ENCODE results near the gene PRR23B.
"Not testable (repeated sequence)": the region's sequence is repeated elsewhere in the genome, so short reads cannot be mapped to it uniquely, and the experiment has no call there.

PRR23B gene

DNA sequence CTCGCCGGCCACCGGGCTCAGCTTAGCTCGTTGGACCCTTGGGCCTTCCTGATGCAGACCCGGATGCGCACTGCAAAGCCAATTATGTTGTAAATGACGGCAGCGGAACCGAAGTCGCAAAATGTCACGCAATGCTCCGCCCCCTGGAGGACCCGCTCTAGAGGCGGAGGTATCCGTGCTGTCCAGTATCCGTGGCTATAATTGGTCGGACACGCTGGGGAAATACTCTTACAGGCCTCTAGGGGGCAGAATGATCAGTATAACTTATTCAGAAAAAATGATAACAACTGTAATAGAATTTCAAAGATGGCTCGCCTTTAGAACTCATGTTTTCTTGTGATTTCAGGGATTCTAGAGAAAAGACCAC lies at the start of gene PRR23B:
TSS of gene PRR23B (minus strand) at position 59 of the 367 bp plus-strand sequence. CDS start 265 bp downstream, outside the sequence.
- no peak for DNase-seq (ENCODE audit: low read depth)

DNA sequence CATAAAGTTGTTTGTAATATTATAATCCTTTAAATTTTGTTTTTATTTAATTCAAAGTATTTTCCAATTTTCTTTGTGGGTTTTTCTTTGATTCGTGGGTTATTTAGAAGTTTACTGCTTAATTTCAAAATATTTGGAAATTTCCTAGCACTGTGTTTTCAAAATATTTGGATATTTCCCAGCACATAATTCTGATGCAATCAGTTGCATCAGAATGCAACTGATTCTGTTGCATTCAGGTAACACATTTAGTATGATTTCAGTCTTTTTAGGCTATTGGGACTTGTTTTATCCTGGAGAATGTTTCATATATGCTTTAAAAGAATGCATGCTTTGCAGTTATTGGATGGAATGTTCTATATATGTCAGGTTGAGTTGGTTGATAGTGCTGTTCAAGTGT lies 42.2 kb upstream of the PRR23B start:
- DNase-seq (ENCODE audit: low read depth): no peak

GRCh38 chr3:139052802-139053600 lies 32.3 kb upstream of the PRR23B start:
- no peak for DNase-seq (ENCODE audit: low read depth)

DNA sequence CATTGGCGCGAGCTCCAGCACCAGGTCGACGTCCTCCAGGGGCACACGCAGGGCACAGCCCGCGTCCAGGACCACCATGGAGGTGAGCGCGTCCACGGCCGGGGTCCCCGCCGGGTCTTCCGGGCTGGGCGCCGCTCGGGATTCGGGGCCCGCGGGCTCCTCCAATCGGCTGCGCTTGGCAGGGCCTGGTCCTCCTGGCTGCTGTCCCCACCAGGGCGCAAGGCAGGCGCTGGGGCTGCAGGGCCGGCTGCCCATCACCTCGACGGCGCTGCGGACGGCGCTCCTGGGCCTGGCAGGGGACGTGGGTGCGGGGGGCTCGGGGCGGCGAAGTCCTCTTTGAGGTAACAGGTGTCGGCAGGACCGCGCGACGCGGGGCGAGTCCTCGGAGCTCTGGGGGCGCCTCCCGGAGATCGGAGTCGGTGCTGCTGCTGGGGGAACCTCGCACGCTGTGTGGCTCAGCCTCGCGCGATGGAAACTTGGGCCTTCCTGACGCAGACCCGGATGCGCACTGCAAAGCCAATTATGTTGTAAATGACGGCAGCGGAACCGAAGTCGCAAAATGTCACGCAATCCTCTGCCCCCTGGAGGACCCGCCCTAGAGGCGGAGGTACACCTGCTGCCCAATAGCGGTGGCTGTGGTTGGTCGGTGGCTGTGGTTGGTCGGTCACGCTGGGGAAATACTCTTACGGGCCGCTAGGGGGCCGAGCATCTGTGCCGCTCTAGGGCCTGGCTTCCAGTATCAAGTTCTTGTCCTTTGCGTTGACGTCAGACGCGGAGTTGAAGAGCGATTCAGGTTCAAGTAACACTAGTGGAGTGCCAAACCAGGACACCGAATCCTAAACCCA lies 23.9 kb upstream of the PRR23B start, which contains the start of gene PRR23C:
TSS of gene PRR23C (minus strand) at position 527 of the 845 bp plus-strand sequence. CDS start at position 255, 272 bp downstream.
- DNase-seq (ENCODE audit: low read depth): no peak

DNA sequence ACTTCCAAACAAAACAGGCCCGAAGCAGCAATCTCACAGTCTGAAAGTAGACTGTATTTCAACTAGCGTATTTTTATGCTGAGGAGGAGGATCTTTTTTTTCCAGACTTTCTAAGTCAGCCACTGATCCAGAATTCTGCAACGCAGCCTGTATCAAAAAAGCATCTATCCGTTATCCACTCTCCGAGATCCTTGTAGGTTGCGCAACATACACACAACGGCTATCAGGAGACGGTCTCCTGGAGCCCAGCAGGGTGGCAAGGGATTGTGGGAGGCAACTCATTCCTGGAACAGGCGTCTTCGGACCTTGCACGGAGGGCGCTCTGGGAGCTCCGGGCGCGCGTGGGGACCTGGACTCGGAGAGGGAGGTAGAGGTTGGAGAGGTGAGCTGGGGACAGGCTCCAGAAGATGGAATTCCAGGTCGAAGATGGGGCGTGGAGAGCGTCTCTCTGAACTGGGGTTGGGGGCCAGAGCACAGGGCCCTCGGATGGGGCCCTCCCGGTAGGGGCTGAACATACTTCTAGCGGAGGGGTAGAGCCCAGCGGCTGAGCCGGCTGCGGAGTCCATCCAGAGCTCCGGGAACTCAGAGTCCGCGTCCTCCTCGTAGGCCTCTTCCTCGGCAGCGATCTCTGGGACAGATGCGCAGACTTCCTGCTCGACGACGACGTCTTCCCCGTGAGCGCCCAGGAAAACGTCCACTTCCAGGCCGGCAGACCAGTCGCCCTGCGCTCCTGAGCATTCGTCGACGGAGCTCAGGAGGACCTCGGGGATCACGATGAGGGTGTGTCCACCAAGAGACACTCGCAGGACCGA lies 23.0 kb upstream of the PRR23B start:
- no peak for DNase-seq (ENCODE audit: low read depth)

DNA sequence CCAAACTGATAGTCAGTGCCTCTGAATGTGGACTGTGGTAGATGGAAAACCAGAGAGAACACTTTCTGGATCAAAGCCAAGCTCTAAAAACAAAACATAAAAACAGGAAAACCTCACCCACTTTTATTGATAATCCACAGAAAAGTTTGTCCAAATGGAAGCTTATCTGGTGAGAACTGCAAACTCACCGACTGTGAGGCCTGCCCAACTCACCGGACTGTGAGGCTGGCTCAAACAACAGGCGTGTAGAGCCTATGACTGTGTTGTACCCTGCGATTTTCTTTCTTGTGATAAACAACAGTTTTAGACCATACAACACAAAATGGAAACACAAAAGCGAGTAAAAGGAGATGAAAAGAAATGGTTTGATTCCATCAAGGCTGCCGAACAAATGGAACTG lies 16.8 kb upstream of the PRR23B start:
- no peak for DNase-seq (ENCODE audit: low read depth)

DNA sequence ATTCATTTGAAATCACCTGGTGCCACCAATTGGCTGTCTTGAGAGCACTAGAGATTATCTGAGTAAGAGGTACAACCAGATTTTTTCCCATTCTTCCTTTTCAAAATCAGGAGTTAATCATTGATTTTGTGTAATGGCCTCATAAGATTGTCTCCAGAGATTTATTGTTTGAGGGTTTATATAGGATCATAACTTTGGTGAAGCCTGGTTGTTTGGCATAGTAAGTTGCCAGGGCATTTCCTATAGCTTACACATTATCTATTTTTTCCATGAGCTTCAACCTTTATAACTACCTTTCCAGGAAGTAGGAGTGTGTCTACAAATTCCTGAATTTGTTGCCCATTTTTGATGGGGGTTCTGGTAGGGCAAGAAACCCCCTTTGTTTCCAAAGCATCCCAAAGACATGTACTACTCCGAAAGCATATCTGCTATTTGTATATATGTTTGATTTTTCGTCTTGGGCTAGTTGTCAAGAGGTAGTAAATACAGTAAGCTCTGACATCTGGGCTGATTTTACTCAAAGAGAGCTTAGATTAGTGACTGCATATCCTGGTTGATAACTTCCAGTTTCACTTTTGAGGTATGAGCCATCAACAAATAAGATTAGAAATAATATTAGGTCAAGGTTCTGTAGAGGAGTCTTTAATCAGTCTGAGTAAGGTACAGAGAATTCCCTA lies 11.7 kb upstream of the PRR23B start:
- no peak for DNase-seq (ENCODE audit: low read depth)

DNA sequence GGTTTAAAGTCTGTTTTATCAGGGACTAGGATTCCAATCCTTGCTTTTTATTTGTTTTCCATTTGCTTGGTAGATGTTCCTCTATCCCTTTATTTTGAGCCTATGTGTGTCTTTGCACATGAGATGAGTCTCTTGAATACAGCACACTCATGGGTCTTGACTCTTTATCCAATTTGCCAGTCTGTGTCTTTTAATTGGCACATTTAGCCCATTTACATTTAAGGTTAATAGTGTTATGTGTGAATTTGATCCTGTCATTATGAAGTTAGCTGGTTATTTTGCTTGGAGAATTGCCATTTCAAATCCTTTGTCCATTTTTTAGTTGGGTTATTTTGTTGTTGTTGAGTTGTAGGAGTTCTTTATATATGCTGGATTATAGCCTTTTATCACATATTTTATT lies 9.8 kb upstream of the PRR23B start:
- not testable (repeated sequence) for DNase-seq (ENCODE audit: low read depth)

DNA sequence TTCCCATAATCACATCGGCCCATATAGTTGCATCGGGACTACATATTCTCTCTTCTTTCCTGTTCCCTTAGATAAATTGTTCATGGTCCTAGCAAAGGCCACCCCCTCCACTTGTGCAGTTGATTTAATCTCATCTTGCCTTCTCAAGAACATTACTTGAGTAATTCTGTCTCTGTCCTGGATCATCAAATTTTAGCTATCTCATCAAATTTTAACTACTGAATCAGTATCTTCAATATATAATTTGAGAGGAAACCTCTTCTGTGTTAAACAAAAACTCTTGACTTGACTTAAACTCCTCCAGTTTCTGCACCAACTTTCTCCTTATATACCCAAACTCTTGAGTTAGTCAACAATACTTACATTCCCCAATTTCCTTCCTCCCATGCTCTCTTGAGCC lies 4.2 kb upstream of the PRR23B start:
- DNase-seq (ENCODE audit: low read depth): no peak

DNA sequence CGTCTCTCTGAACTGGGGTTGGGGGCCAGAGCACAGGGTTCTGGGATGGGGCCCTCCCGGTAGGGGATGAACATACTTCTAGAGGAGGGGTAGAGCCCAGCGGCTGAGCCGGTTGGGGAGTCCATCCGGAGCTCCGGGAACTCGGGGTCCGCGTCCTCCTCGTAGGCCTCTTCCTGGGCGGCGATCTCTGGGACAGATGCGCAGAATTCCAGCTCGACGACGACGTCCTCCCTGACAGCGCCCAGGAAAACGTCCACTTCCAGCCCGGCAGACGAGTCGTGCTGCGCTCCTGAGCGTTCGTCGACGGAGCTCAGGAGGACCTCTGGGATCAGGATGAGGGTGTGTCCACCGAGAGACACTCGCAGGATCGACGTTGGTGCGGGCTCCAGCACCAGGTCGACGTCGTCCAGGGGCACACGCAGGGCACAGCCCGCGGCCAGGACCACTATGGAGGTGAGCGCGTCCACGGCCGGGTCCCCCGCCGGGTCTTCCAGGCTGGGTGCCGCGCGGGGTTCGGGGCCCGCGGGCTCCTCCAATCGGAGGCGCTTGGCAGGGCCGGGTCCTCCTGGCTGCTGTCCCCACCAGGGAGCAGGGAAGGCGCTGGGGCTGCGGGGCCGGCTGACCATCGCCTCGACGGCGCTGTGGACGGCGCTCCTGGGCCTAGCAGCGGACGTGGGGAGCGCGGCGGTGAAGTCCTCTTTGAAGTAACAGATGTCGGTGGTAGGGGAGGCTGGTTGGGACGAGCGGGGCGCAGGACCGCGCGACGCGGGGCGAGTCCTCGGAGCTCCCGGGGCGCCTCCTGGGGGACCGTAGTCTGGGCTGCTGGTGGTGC lies 474 bp downstream of the PRR23B start:
- DNase-seq (ENCODE audit: low read depth): no peak

DNA sequence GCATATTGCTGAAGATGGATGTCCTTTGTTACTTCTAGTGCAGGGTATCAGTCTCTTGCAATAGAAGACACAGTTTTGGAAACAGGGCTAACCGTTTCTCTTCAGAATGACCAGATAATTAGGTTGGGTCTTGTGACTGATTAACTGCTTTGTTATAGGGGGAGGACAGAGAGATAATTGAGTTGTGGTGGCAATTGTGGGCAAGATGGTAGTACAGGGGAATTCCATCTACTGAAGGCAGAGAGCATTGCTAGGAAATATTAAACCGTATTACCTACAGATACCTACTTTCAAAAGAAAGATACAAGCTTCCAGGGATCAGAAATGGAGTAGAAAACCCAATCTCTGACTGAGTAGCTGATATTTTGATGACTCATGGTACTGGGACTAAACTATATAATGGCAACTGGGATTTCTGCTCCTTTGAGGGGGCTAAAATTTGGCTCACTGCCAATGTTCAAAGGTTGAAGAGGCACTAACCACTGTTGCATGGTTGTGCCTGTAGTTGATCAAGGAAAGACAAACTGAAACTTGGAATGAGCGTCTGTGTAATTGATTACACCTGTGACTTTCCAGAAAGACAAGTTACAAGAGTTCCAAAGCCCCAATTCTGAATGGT lies 4.2 kb downstream of the PRR23B start:
- DNase-seq (ENCODE audit: low read depth): no peak

DNA sequence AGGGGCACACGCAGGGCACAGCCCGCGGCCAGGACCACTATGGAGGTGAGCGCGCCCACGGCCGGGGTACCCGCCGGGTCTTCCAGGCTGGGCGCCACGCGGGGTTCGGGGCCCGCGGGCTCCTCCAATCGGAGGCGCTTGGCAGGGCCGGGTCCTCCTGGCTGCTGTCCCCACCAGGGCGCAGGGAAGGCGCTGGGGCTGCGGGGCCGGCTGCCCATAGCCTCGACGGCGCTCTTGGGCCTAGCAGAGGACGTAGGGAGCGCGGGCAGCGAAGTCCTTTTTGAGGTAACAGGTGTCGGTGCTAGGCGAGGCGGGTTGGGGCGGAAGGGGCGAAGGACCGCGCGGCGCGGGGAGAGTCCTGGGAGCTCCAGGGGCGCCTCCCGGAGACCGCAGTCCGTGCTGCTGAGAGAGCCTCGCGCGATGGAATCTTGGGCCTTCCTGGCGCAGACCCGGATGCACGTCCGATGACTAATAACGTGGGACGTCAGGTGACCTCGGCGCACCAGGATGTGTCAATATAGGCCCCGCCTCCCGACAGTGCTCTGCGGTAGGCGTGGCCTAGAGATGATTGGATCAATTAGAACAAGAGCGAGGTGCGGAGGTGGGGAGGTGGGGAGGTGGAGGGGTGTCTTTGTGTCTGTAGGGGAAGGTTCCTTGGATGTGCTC lies 14.5 kb downstream of the PRR23B start, which contains the start of gene PRR23A:
TSS of gene PRR23A (minus strand) at position 218 of the 666 bp plus-strand sequence. CDS start at position 218, 0 bp downstream.
- no peak for DNase-seq (ENCODE audit: low read depth)

DNA sequence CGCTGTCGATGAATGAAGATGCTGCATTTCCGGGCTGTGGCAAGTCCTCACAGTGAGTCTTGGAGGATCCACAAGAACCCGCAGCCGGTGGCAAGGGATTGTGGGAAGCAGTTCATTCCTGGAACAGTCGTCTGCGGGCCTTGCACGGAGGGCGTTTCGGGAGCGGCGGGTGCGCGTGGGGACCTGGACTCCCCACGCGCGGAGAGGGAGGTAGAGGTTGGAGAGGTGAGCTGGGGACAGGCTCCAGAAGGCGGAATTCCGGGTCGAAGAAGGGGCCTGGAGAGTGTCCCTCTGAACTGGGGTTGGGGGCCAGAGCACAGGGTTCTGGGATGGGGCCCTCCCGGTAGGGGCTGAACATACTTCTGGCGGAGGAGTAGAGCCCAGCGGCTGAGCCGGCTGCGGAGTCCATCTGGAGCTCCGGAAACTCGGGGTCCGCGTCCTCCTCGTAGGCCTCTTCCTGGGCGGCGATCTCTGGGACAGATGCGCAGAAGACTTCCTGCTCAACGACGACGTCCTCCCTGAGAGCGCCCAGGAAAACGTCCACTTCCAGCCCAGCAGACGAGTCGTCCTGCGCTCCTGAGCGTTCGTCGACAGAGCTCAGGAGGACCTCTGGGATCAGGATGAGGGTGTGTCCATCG lies 15.3 kb downstream of the PRR23B start:
- DNase-seq (ENCODE audit: low read depth): no peak

- no peak for DNase-seq (ENCODE audit: low read depth)
Measured at GRCh38 chr3:138995706-138996105, 25.0 kb downstream of the PRR23B start.

- no peak for DNase-seq (ENCODE audit: low read depth)
Measured at GRCh38 chr3:138987181-138987580, 33.5 kb downstream of the PRR23B start.

GRCh38 chr3:138985932-138986331 lies 34.8 kb downstream of the PRR23B start:
- no peak for DNase-seq (ENCODE audit: low read depth)

DNA sequence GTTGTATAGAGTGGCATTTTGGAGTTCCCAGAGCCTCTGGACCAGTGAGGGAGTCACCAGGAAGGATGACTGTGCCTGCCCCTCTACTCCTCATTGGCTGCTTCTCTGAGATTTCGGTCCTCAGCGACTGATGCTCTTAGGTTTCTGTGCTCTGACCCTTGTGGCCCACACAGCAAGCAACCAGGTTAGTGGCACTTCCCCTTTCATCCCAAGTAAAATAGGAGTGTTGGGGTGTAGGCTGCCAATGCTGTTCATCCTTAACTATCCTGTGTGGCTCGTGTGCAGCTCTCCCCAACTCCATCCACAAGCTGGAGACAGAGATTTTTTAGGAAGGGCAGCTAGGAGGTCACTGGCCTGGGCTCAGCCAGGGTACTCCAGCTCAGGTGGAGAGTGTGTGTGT lies 35.9 kb downstream of the PRR23B start:
- no peak for DNase-seq (ENCODE audit: low read depth)

GRCh38 chr3:138976047-138976446 lies 44.7 kb downstream of the PRR23B start:
- DNase-seq (ENCODE audit: low read depth): no peak

DNA sequence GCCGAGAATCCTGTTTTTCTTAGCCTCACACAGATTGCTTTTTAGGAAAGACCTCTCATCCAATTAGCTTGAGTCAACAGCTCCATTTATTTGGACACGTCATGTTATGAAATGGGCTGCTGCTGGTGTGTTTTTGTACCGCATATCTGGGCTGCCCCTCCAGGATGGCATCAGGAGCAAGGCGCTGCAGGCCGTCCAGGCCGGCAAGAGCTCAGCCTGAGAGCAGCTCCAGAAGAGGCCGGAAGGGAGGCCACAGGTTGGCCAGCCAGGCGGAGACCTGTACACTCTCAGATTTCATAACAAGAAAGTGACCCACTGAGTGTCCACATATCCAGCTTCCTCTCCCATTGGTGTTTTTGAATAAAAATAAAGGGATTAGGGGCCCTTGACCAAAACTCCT lies 45.4 kb downstream of the PRR23B start:
- DNase-seq (ENCODE audit: low read depth): no peak
